SK-N-SH treated with all-trans-retinoic acid at 6 μM for 48 hours (cell line): ENCODE results near the gene MAGI3.

ENCODE experiments used
- ATAC-seq: fragments of 200-7000 bp; cut with Tn5 transposase; 3 replicates; pipeline ENCODE4 v1.9.1; 2020; ENCODE audit warnings: mild to moderate bottlenecking, moderate library complexity
- BACH2 ChIP-seq: fragments of 250-450 bp; sonication (Bioruptor Pico); IDR thresholded peaks from 2 replicates; pipeline ENCODE4 v1.9.0; 2021; ENCODE audit warnings: mild to moderate bottlenecking, borderline replicate concordance
- CREB5 ChIP-seq: fragments of 250-450 bp; sonication (Bioruptor Pico); IDR thresholded peaks from 2 replicates; pipeline ENCODE4 v1.5.1; 2020; ENCODE audit warnings: low read depth, mild to moderate bottlenecking, moderate library complexity
- CSDC2 ChIP-seq: fragments of 250-450 bp; sonication (Bioruptor Pico); IDR thresholded peaks from 2 replicates; pipeline ENCODE4 v1.5.0; 2020; ENCODE audit warnings: mild to moderate bottlenecking, moderate library complexity
- ESRRG ChIP-seq: fragments of 250-450 bp; sonication (Bioruptor Pico); IDR thresholded peaks from 2 replicates; pipeline ENCODE4 v1.6.1; 2021; ENCODE audit warnings: mild to moderate bottlenecking
- GLIS3 ChIP-seq: fragments of 250-450 bp; sonication (Bioruptor Pico); IDR thresholded peaks from 2 replicates; pipeline ENCODE4 v1.5.0; 2020; ENCODE audit warnings: mild to moderate bottlenecking, moderate library complexity
- OSR1 ChIP-seq: fragments of 250-450 bp; sonication (Bioruptor Pico); IDR thresholded peaks from 2 replicates; pipeline ENCODE4 v1.8.0; 2022; ENCODE audit warnings: moderate library complexity, mild to moderate bottlenecking, inconsistent platforms
- PATZ1 ChIP-seq: fragments of 250-450 bp; sonication (Bioruptor Pico); IDR thresholded peaks from 2 replicates; pipeline ENCODE4 v1.8.0; 2020; ENCODE audit warnings: mild to moderate bottlenecking, moderate library complexity, borderline replicate concordance
- POU6F1 ChIP-seq: fragments of 250-450 bp; sonication (Bioruptor Pico); IDR thresholded peaks from 2 replicates; pipeline ENCODE4 v1.8.0; 2021; ENCODE audit warnings: low read depth, mild to moderate bottlenecking, moderate library complexity, borderline replicate concordance
- PPARA ChIP-seq: fragments of 250-450 bp; sonication (Bioruptor Pico); IDR thresholded peaks from 2 replicates; pipeline ENCODE4 v1.5.0; 2020; ENCODE audit warnings: mild to moderate bottlenecking, borderline replicate concordance
- RARB ChIP-seq: fragments of 250-450 bp; sonication (Bioruptor Pico); IDR thresholded peaks from 2 replicates; pipeline ENCODE4 v1.8.0; 2021; ENCODE audit warnings: mild to moderate bottlenecking, moderate library complexity
- TOX ChIP-seq: fragments of 250-450 bp; sonication (Bioruptor Pico); IDR thresholded peaks from 2 replicates; pipeline ENCODE4 v1.8.0; 2021; ENCODE audit warnings: mild to moderate bottlenecking, moderate library complexity, borderline replicate concordance
- ZC3H10 ChIP-seq: fragments of 250-450 bp; sonication (Bioruptor Pico); IDR thresholded peaks from 2 replicates; pipeline ENCODE4 v1.5.1; 2021; ENCODE audit warnings: mild to moderate bottlenecking, moderate library complexity
- ZFP3 ChIP-seq: fragments of 250-450 bp; sonication (Bioruptor Pico); IDR thresholded peaks from 2 replicates; pipeline ENCODE4 v1.5.0; 2020; ENCODE audit warnings: mild to moderate bottlenecking, moderate library complexity
- ZFP30 ChIP-seq: fragments of 450-650 bp; formaldehyde crosslinking; IDR thresholded peaks from 2 replicates; pipeline ENCODE4 v1.5.0; 2022; ENCODE audit warnings: mild to moderate bottlenecking, moderate library complexity
- ZNF565 ChIP-seq: fragments of 450-650 bp; formaldehyde crosslinking; conservative IDR thresholded peaks from 2 replicates; pipeline ENCODE4 v1.5.0; 2020; ENCODE audit warnings: low read depth, mild to moderate bottlenecking, moderate library complexity
- ZNF70 ChIP-seq: fragments of 450-650 bp; formaldehyde crosslinking; IDR thresholded peaks from 2 replicates; pipeline ENCODE4 v1.5.0; 2020; ENCODE audit warnings: mild to moderate bottlenecking, moderate library complexity
- ZNF8 ChIP-seq: fragments of 450-650 bp; formaldehyde crosslinking; IDR thresholded peaks from 2 replicates; pipeline ENCODE4 v1.5.0; 2020; ENCODE audit warnings: mild to moderate bottlenecking, moderate library complexity
- TF ChIP-seq, protein P1 (sequence below): fragments of 250-450 bp; sonication (Bioruptor Pico); IDR thresholded peaks from 2 replicates; pipeline ENCODE4 v1.5.0; 2020; ENCODE audit warnings: mild to moderate bottlenecking, moderate library complexity

Gene MAGI3

DNA sequence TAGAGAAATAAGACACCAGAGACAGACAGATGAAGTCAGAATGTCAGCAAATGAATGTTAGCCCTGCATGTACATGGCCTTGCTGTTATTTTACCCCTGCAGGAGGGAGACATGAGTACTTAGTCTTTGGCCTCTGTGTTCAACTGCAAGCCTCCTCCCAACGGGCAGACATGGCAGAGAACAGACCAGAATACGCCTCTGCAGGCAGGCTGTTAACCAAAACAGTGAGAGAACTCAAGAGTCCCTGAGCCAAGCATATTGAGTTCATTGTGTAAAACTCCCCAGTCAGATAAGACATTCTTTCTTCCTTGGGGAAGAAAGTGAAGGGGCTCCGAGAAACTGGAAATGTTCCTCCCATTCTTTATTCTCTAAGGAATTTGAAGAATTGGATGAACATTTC is 218.1 kb downstream of the MAGI3 start (continued):
- TF ChIP-seq ZNF565 (CRISPR knock-in tag) (no peak), GLIS3 (CRISPR knock-in tag) (no peak), ZFP3 (no peak)

DNA sequence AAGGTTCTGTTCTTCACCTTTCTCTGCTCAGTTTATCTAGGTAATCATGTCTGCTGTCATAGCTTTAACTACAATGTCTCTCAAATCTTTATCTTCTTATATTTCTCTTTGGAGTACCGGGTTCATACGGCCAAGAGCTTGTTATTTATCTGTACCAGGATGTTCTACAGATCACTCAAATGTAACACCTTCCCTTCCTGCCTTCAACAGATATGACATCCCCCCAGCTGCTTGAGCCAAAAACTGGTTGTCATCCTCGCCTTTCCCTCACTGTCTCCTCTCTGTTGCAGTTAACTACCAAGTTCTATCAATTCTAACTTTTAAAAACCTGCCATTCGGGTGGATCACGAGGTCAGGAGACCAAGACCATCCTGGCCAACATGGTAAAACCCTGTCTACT is 220.1 kb downstream of the MAGI3 start:
- no peak for ATAC-seq
- TF ChIP-seq ESRRG, result no peak
- no peak for TF ChIP-seq ZC3H10 (CRISPR knock-in tag)
- no peak for TF ChIP-seq GLIS3 (CRISPR knock-in tag)
- TF ChIP-seq CSDC2 (CRISPR knock-in tag), result no peak
- TF ChIP-seq OSR1 (CRISPR knock-in tag), result no peak
- no peak for TF ChIP-seq ZNF70
- no peak for TF ChIP-seq CREB5 (CRISPR knock-in tag)
- no peak for TF ChIP-seq PATZ1 (CRISPR knock-in tag)
- TF ChIP-seq, protein P1, sequence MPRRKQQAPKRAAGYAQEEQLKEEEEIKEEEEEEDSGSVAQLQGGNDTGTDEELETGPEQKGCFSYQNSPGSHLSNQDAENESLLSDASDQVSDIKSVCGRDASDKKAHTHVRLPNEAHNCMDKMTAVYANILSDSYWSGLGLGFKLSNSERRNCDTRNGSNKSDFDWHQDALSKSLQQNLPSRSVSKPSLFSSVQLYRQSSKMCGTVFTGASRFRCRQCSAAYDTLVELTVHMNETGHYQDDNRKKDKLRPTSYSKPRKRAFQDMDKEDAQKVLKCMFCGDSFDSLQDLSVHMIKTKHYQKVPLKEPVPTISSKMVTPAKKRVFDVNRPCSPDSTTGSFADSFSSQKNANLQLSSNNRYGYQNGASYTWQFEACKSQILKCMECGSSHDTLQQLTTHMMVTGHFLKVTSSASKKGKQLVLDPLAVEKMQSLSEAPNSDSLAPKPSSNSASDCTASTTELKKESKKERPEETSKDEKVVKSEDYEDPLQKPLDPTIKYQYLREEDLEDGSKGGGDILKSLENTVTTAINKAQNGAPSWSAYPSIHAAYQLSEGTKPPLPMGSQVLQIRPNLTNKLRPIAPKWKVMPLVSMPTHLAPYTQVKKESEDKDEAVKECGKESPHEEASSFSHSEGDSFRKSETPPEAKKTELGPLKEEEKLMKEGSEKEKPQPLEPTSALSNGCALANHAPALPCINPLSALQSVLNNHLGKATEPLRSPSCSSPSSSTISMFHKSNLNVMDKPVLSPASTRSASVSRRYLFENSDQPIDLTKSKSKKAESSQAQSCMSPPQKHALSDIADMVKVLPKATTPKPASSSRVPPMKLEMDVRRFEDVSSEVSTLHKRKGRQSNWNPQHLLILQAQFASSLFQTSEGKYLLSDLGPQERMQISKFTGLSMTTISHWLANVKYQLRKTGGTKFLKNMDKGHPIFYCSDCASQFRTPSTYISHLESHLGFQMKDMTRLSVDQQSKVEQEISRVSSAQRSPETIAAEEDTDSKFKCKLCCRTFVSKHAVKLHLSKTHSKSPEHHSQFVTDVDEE, result no peak
- no peak for TF ChIP-seq ZNF8
- no peak for TF ChIP-seq ZFP30 (CRISPR knock-in tag)
- no peak for TF ChIP-seq ZNF565 (CRISPR knock-in tag)
- no peak for TF ChIP-seq RARB (CRISPR knock-in tag)
- TF ChIP-seq TOX, result no peak
- TF ChIP-seq POU6F1 (CRISPR knock-in tag), result no peak
- TF ChIP-seq PPARA, result no peak

DNA sequence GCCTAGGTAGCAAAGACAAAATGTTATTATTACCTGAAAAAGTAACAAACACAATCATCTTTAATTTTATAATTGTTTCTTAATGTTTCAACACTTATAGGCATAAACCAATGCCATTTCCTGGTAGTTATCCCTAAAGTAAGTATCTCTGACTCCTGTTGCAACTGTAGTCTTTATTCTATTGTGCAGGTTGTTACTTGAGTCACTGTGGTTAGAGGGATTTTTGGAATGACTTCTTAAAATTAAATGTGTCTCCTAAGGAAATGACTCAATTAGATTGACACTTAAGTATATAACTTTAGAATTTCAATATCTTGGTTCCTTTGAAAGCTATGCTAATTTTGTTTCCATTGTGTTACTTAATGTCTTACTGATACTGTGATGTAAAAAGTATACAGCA is 225.1 kb downstream of the MAGI3 start:
- peak; percentile 47; the same call in 2 of the 3 replicates for ATAC-seq
- TF ChIP-seq PATZ1 (CRISPR knock-in tag) (no peak), POU6F1 (CRISPR knock-in tag) (no peak), ZNF70 (no peak), ESRRG (no peak), BACH2 (CRISPR knock-in tag) (no peak), ZFP3 (no peak), ZNF565 (CRISPR knock-in tag) (no peak), ZNF8 (no peak)
- TF ChIP-seq, protein P1, result no peak
